ENCODE results near the gene SLIT3.

The SLIT3 gene

GRCh38 chr5:169037466-169037865 is 263.5 kb downstream of the SLIT3 start:
- Mint-ChIP-seq H3K36me3 (ENCODE audit: low read depth) (peaks cover 19% of the 10 kb centered on the region), H3K4me1 (peaks cover 21% of the 10 kb centered on the region), H3K9me3 (peaks cover 8% of the 10 kb centered on the region), H3K27me3 (ENCODE audit: low read depth) (peaks cover 9% of the 10 kb centered on the region), H3K4me3 (no peak overlapping the region), H3K27ac (peak overlapping the region in 2 of 3 experiments; percentile 12 to 27)
- TF ChIP-seq CTCF (IDR thresholded peaks at IDR 0.05; ENCODE audit: unreplicated experiment in 3 of 3), result no peak

GRCh38 chr5:169036079-169036805 is 264.7 kb downstream of the SLIT3 start:
- TF ChIP-seq CTCF (IDR thresholded peaks at IDR 0.05; ENCODE audit: unreplicated experiment in 3 of 3), result no peak
- Mint-ChIP-seq H3K9me3 (peaks cover 8% of the 10 kb centered on the region), H3K4me3 (no peak overlapping the region), H3K4me1 (peaks cover 21% of the 10 kb centered on the region), H3K27me3 (ENCODE audit: low read depth) (peaks cover 9% of the 10 kb centered on the region), H3K27ac (peak overlapping the region; percentile 31 to 56 (median 48)), H3K36me3 (ENCODE audit: low read depth) (peaks cover 19% of the 10 kb centered on the region)

- H3K27me3 Mint-ChIP-seq (ENCODE audit: low read depth), result no peaks in the 10 kb centered on the region
- no peak for TF ChIP-seq CTCF (IDR thresholded peaks at IDR 0.05; ENCODE audit: unreplicated experiment in 3 of 3)
- H3K4me1 Mint-ChIP-seq, result peaks cover 32% of the 10 kb centered on the region
- peak overlapping the region in 1 of 3 experiments; percentile 10 for H3K4me3 Mint-ChIP-seq
- peaks cover 11% of the 10 kb centered on the region for H3K36me3 Mint-ChIP-seq (ENCODE audit: low read depth)
- H3K9me3 Mint-ChIP-seq, result peaks cover 5% of the 10 kb centered on the region
- peak overlapping the region; percentile 77 to 87 (median 78) for H3K27ac Mint-ChIP-seq
Observed at GRCh38 chr5:169029661-169030274, 271.2 kb downstream of the SLIT3 start.

GRCh38 chr5:169029037-169029436 is 271.9 kb downstream of the SLIT3 start:
- Mint-ChIP-seq H3K4me3 (no peak overlapping the region), H3K27me3 (ENCODE audit: low read depth) (peaks cover 4% of the 10 kb centered on the region)

GRCh38 chr5:169027501-169028061 is 273.4 kb downstream of the SLIT3 start:
- Mint-ChIP-seq H3K4me3 (peak overlapping the region in 1 of 3 experiments; percentile 3), H3K36me3 (ENCODE audit: low read depth) (peaks cover 5% of the 10 kb centered on the region), H3K9me3 (no peaks in the 10 kb centered on the region), H3K4me1 (peaks cover 32% of the 10 kb centered on the region), H3K27me3 (ENCODE audit: low read depth) (peaks cover 5% of the 10 kb centered on the region), H3K27ac (peak overlapping the region; percentile 75 to 92 (median 89))
- no peak for TF ChIP-seq CTCF (IDR thresholded peaks at IDR 0.05; ENCODE audit: unreplicated experiment in 3 of 3)

More at GRCh38 chr5:169029037-169029436, 271.9 kb downstream of the SLIT3 start:
- peaks cover 2% of the 10 kb centered on the region for H3K9me3 Mint-ChIP-seq
- peaks cover 7% of the 10 kb centered on the region for H3K36me3 Mint-ChIP-seq (ENCODE audit: low read depth)
- H3K4me1 Mint-ChIP-seq, result peaks cover 32% of the 10 kb centered on the region
- peak overlapping the region; percentile 77 to 87 (median 78) for H3K27ac Mint-ChIP-seq
- no peak for TF ChIP-seq CTCF (IDR thresholded peaks at IDR 0.05; ENCODE audit: unreplicated experiment in 3 of 3)

Measured in nephron (organoid).